CD4-positive, alpha-beta T cell treated with Interleukin-17A for 1 hour (primary cell): ENCODE results near the gene LIPK.
"Not testable (repeated sequence)": the region's sequence is repeated elsewhere in the genome, so short reads cannot be mapped to it uniquely, and the experiment has no call there.

Experiments
- DNase-seq: peaks from one replicate; pipeline ENCODE4 v3.0.0-alpha.2; 2020

Gene LIPK

GRCh38 chr10:88725798-88726197, 19.7 kb downstream of the LIPK start:
- DNase-seq: no peak

GRCh38 chr10:88728107-88728763, 22.2 kb downstream of the LIPK start:
- no peak for DNase-seq

- DNase-seq: no peak
Measured at GRCh38 chr10:88730864-88731263, 24.8 kb downstream of the LIPK start.

GRCh38 chr10:88731296-88731695, 25.2 kb downstream of the LIPK start:
- DNase-seq: no peak

- no peak for DNase-seq
Measured at GRCh38 chr10:88733215-88733614, 27.2 kb downstream of the LIPK start.

- DNase-seq: no peak
Measured at GRCh38 chr10:88735661-88736060, 29.6 kb downstream of the LIPK start.

- not testable (repeated sequence) for DNase-seq
Measured at GRCh38 chr10:88741921-88742320, 35.9 kb downstream of the LIPK start.

- DNase-seq: no peak
Measured at GRCh38 chr10:88742448-88742847, 36.4 kb downstream of the LIPK start.

GRCh38 chr10:88744002-88744401, 38.0 kb downstream of the LIPK start:
- DNase-seq: no peak

GRCh38 chr10:88745633-88746032, 39.6 kb downstream of the LIPK start:
- DNase-seq: no peak

- no peak for DNase-seq
Measured at GRCh38 chr10:88754287-88754686, 48.2 kb downstream of the LIPK start.

- no peak for DNase-seq
Measured at GRCh38 chr10:88755753-88756152, 49.7 kb downstream of the LIPK start.

- DNase-seq: no peak
Measured at GRCh38 chr10:88756660-88757059, 50.6 kb downstream of the LIPK start.

- peak; percentile 27 for DNase-seq
Measured at GRCh38 chr10:88759366-88760101, 53.5 kb downstream of the LIPK start, which contains the start of gene LIPN. TSS of gene LIPN (plus strand) at chr10:88760020. CDS start at chr10:88761406, 1,386 bp downstream.

GRCh38 chr10:88762906-88763305, 56.9 kb downstream of the LIPK start:
- no peak for DNase-seq

GRCh38 chr10:88763441-88763840, 57.4 kb downstream of the LIPK start:
- no peak for DNase-seq

- no peak for DNase-seq
Measured at GRCh38 chr10:88764110-88764509, 58.1 kb downstream of the LIPK start.

GRCh38 chr10:88765816-88766215, 59.8 kb downstream of the LIPK start:
- DNase-seq: no peak

- no peak for DNase-seq
Measured at GRCh38 chr10:88769384-88769783, 63.3 kb downstream of the LIPK start.

- DNase-seq: no peak
Measured at GRCh38 chr10:88781206-88781605, 75.2 kb downstream of the LIPK start.

GRCh38 chr10:88782222-88782621, 76.2 kb downstream of the LIPK start:
- no peak for DNase-seq

- DNase-seq: no peak
Measured at GRCh38 chr10:88783724-88784123, 77.7 kb downstream of the LIPK start.

GRCh38 chr10:88786032-88786770, 80.2 kb downstream of the LIPK start:
- no peak for DNase-seq

GRCh38 chr10:88787463-88787862, 81.4 kb downstream of the LIPK start:
- no peak for DNase-seq
